ENCODE results near the gene ASF1A.
A peak's percentile ranks its signal among the peaks of the same experiment; 100 is the strongest.

Gene ASF1A

GRCh38 chr6:118905851-118906250, 11.9 kb downstream of the ASF1A start:
- no peaks in the 10 kb centered on the region for H3K9me3 ChIP-seq (ENCODE audit: severe bottlenecking)
- no peak overlapping the region for H3K4me3 ChIP-seq (ENCODE audit: low read depth, low read length)
- no peak for DNase-seq
- no peak overlapping the region for H3K27ac ChIP-seq
- H3K36me3 ChIP-seq, result peaks cover 88% of the 10 kb centered on the region
- no peak for TF ChIP-seq CTCF (IDR thresholded peaks at IDR 0.05; ENCODE audit: low read depth, low read length)
- H3K27me3 ChIP-seq (ENCODE audit: insufficient read depth, low read depth, severe bottlenecking), result no peaks in the 10 kb centered on the region

- H3K9me3 ChIP-seq (ENCODE audit: severe bottlenecking), result no peaks in the 10 kb centered on the region
- no peak overlapping the region for H3K27ac ChIP-seq
- no peaks in the 10 kb centered on the region for H3K27me3 ChIP-seq (ENCODE audit: insufficient read depth, low read depth, severe bottlenecking)
- no peak for DNase-seq
- no peak for TF ChIP-seq CTCF (IDR thresholded peaks at IDR 0.05; ENCODE audit: low read depth, low read length)
- H3K36me3 ChIP-seq, result peaks cover 73% of the 10 kb centered on the region
- H3K4me3 ChIP-seq (ENCODE audit: low read depth, low read length), result no peak overlapping the region
Measured at GRCh38 chr6:118908441-118908840, 14.5 kb downstream of the ASF1A start.

- H3K27me3 ChIP-seq (ENCODE audit: insufficient read depth, low read depth, severe bottlenecking), result no peaks in the 10 kb centered on the region
- H3K27ac ChIP-seq, result peak overlapping the region; percentile 73
- DNase-seq, result peak; percentile 83
- H3K9me3 ChIP-seq (ENCODE audit: severe bottlenecking), result no peaks in the 10 kb centered on the region
- peaks cover 55% of the 10 kb centered on the region for H3K36me3 ChIP-seq
- no peak overlapping the region; the same call in 1 of the 2 replicates for H3K4me3 ChIP-seq (ENCODE audit: low read depth, low read length)
- TF ChIP-seq CTCF (IDR thresholded peaks at IDR 0.05; ENCODE audit: low read depth, low read length), result no peak
Measured at GRCh38 chr6:118912646-118913045, 18.7 kb downstream of the ASF1A start.

- no peak overlapping the region; the same call in 1 of the 2 replicates for H3K4me3 ChIP-seq (ENCODE audit: low read depth, low read length)
- H3K36me3 ChIP-seq, result peaks cover 50% of the 10 kb centered on the region
- TF ChIP-seq CTCF (IDR thresholded peaks at IDR 0.05; ENCODE audit: low read depth, low read length), result no peak
- H3K27me3 ChIP-seq (ENCODE audit: insufficient read depth, low read depth, severe bottlenecking), result no peaks in the 10 kb centered on the region
- H3K27ac ChIP-seq, result peak overlapping the region; percentile 73
- DNase-seq, result no peak
- H3K9me3 ChIP-seq (ENCODE audit: severe bottlenecking), result no peaks in the 10 kb centered on the region
Measured at GRCh38 chr6:118913161-118913560, 19.2 kb downstream of the ASF1A start.

GRCh38 chr6:118914598-118914997, 20.6 kb downstream of the ASF1A start:
- Histone ChIP-seq H3K36me3 (peaks cover 39% of the 10 kb centered on the region), H3K4me3 (ENCODE audit: low read depth, low read length) (no peak overlapping the region), H3K9me3 (ENCODE audit: severe bottlenecking) (no peaks in the 10 kb centered on the region), H3K27ac (peak overlapping the region; percentile 73), H3K27me3 (ENCODE audit: insufficient read depth, low read depth, severe bottlenecking) (no peaks in the 10 kb centered on the region)
- DNase-seq, result no peak
- no peak for TF ChIP-seq CTCF (IDR thresholded peaks at IDR 0.05; ENCODE audit: low read depth, low read length)

GRCh38 chr6:118917546-118918328, 23.8 kb downstream of the ASF1A start:
- DNase-seq, result no peak
- Histone ChIP-seq H3K4me3 (ENCODE audit: low read depth, low read length) (no peak overlapping the region), H3K36me3 (peaks cover 50% of the 10 kb centered on the region), H3K27ac (no peak overlapping the region), H3K9me3 (ENCODE audit: severe bottlenecking) (no peaks in the 10 kb centered on the region), H3K27me3 (ENCODE audit: insufficient read depth, low read depth, severe bottlenecking) (no peaks in the 10 kb centered on the region)
- TF ChIP-seq CTCF (IDR thresholded peaks at IDR 0.05; ENCODE audit: low read depth, low read length), result no peak

All from WERI-Rb-1 (cell line).